CD4-positive, alpha-beta T cell treated with Interleukin-10 for 1 hour (primary cell): Measurements from ENCODE around the gene FARS2.
"Not testable (repeated sequence)": the region's sequence is repeated elsewhere in the genome, so short reads cannot be mapped to it uniquely, and the experiment has no call there.

Experiments
- DNase-seq: peaks from one replicate; pipeline ENCODE4 v3.0.0-alpha.2; 2020

Gene FARS2

DNA sequence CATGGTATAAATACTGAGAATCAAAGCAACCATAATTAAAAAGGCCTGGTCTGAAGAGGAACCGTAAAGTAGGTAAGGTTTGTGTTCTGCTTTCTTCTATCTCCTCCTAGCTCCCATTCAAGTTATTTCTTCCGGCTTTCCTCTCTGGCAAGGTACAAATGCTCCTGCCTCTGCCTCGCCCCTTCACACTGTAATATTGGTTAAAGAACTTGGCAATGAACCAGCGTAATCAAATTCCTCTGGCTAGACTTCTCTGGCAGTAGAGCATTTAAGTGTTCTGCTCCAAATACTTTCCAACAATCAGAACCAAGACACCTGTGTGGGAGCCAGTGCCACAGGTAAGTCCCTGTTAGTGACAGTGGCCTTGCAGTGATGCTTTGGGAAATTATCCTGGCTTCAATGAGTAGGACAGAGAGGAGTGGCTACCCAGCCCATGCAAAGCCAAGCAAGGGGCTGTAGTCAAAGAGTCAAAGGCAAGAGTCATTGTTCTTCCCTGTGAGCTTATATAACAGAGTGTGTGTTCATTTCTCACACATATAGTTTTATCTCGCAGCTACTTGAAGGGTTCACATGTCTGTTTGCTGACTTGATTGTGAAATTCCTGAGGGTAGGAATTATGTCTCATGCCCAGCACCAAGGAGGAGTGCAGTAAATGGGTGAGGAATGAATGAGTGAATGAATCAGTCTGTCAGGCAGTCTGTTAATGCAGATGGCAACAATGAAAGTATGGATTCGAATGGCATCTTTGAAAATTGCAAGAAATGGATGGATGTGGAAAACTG is 416.1 kb downstream of the FARS2 start:
- DNase-seq, result no peak

DNA sequence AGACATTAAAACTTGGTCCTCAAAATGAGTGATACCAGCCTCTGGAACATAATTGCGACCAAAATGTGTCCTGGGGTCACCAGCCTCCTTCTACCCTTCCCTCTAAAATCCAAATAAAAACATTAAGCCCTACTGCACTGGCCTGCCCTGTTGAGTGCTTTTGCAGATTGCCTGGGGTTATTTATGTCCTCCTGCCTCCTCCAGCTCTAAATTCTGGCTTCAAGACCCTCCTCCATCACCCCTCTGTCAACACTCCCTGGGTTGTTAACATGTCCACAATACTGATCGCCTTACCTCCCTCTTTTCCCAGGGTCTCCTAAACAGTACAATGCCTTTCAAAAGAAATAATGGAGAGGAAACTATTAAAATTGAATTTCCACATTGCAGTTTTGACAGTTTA is 418.0 kb downstream of the FARS2 start:
- DNase-seq, result no peak

DNA sequence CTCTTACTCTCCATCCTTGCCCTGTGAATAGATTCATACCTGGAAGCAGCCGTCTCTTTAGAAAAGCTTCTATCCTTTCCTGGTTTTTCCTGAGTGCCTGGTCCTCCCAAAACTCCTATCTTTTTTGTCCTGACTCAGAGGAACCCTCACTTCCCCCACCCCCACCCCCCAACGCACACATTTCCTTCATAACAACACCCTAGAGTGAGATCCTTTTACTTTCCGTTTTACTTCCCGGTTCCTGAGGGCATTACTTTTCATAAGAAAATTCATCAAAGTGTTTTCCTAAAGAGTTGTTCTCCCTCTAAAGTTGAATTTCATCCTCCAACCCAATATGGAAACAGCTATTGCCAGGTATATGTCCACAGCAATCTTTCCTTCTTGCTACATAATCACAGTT is 418.4 kb downstream of the FARS2 start:
- DNase-seq, result no peak

DNA sequence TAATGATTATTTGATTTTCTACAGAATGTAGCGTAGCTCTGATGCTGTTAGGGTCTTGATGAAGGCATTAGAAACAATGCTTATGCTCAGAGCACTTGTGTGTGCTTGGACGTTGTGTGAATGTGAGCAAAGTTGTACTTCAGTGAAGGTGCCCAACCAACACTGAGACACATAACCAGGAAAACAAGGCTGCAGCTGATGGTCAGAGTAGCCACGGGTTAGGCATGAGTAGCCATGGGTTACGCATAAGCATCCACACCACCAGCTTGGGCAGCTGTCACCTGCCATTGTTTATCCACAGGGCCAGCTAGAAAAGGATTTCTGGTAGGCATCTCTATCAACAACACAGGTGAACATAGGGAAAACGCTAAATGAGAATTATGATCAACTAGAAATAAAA is 418.8 kb downstream of the FARS2 start:
- no peak for DNase-seq

DNA sequence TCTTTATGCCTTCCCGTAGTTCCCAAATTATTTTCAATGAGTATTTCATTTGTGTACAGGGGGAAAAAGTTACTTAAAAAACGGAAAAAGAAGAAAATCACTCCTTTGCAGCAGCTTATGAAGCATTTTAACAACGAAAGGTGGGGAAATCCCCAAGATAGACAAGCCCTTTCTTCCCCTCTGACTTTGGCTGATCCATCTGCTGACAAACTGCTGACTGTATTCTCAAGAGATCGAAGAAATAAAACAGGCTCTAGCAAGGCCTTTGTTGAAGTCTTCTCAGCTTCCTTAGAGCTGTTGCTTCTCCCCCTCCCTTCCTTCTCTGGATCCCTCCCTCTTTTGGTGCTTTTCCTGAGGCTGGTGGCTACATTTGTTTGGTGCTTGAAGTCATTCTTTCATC is 420.2 kb downstream of the FARS2 start:
- DNase-seq, result no peak

DNA sequence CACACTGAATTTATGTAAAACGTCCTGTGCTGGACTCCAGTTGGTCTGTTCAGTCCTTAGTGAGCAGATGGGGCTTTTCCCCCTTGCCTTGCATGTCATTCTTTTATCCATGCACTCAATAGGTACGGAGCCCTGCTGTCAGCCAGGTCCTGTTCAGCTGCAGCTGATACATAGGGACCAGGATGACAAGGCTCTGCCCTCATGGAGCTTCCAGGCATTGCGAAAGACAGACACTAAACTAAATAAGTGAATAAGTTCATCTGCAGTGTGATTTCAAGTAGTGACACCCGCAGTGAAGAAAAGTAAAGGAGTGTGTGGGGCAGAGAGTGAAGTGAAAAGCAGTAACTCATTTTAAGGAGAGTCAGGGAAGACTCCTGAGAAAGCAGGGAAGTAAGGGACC is 421.2 kb downstream of the FARS2 start:
- no peak for DNase-seq

DNA sequence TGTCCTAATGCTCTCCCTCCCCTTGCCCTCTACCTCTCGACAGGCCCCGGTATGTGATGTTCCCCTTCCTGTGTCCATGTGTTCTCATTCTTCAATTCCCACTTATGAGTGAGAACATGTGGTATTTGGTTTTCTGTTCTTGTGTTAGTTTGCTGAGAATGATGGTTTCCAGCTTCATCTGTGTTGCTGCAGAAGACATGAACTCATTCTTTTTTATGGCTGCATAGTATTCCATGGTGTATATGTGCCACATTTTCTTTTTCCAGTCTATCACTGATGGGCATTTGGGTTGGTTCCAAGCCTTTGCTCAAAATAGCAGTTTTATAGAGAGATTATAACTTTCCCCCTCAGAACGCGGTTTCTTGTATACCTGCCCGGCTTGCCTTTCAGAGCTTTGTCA is 422.4 kb downstream of the FARS2 start:
- not testable (repeated sequence) for DNase-seq

DNA sequence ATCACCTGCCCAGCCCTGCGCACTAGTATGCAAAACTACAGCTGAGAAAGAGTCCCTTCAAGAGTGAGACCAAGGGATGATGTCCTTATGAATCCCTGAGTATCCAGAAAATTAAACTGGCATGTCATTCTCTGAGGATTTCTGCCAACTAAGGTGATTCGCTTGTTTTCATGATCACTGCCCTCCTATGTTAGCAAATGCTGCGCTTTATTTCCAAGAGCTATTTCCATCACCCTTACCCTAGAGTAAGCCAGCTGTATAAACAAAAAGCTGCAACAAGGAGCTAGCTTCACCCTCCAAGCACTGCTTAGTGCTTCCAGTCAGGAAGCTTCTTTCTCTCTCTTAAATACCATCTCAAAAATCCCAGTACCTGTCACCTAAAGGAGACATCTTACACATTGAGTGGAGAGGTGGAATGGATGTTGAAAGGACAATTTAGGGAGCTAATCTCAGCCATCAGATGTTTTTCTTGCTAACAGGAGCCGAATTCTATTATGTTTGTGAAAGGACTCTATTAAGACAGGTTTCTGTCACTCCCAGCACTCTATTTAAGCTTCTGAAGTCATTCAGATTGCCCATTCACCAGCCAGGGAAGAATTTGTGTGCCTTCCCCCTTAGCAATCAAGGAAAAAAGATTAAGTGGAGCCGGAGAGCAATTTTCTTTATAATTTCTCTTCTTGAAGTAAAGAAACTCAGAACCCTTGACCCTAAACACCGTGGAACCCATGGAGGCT is 423.2 kb downstream of the FARS2 start:
- DNase-seq, result no peak

DNA sequence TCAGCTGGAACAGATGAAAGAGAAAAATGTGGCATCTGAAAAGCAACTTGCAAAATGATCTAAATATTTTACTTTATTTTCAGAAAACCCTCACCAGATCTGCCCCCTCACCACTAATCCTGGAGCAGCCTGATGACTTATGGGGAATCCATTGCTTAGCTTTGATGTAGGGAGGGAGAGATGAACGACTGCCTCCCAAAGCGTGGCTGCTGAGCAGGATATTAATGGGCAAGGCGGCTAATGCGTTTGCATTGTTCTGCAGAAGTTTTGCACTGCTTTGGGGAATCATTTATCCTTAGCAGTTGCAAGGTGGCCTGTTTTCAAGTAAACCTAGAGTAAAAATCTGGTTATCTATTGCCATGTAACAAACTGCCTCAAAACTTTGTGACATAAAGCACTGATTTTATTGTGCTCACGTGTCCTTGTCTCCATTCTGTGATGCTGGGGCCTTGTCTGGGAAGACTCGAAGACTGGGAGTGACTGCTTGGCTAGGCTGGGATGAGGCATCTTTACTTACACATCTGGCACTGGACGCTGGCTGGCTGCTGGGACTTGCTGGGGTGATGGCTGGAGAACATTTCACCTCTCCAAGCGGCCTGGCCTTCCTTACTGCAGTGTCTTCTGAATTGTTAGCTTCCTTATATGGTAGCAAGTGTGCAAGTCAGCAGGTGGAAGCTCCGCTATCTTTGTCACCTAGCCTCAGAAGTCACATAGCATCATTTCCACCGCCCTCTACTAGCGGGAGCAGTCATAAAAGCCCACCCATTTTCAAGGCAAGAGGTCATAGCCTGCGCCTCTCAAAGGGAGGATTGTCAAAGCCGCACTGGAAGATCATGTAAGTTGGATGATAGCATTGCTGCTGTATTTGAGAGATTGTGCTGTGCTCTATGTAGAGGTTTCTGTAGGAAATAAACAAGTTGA is 432.2 kb downstream of the FARS2 start:
- no peak for DNase-seq

DNA sequence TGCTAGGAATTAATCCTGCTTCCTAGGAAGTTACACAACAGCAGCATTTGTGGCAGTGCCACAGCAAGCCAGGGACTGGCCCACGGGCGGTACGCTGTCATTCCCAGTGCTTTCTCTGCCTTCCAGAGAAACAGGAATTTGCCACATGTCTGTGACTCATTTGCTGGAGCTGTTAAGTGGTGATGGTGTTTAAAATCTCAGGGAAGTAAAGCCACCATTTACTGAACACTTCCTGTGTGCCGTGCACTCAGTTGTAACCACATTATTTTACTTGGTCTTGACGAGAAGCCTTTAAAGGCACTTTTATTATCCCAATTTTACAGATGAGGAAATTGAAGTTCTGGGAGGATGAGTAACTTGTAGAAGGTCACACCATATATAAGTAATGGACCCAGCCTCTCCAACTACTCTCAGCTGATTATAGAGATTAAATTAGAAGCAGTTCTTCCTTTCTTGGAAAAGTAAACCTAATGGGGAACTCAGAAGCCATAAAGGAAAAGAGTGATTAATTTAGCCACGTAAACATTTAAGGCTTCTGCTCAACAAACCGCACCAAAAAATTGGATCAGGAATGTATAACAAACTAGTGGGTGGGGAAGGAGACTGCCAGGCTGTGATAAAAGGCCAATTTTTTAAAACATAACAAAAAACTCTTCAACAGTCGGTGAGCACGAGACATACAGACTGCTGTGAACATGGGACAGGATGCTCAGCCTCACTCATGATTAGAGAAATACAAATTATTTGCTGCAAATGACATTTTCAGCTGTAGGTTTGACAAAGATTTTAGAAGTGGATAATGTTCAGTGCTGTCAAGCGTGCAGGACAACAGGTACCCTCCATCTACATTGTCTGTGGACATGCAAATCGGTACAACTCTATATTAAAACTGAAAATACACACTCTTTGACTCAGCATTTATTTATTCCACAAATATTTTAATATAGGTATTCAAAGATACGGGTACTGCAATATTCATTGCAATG is 434.2 kb downstream of the FARS2 start:
- DNase-seq, result no peak

DNA sequence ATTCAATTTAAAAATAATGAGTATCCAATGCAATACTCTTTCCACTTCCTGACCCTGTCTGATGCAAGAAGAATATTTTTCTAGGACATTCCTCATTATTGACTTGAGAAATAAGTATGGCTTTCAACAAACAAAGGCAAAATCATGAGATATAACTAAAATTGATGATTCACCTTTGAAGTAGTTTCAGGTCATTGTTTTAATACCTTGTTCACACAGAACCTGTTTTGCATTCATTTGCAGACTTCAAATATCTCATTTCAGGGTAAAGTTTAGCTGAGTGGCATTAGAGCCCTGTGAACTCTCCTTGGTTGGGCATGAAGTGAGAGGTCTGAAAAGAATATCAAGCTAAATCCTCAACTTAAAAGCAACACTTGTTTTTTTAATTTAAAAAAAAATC is 436.2 kb downstream of the FARS2 start:
- DNase-seq, result no peak

DNA sequence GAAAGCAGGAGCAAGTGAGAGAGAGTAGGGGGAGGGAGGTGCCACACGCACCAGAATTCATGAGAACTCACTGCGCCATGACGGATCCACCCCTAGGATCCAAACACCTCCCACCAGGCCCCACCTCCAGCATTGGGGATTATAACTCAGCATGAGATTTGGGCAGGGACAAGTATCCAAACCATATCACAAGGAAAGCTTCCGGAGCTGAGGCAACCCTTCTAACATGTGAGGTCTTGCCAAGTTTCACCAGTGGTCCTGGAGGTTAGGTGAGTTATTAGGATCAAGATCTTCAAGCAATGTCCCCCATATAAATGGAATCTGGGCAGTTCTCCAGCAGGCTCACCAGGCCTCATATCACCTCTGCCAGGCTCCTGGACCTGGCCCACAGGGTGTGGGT is 437.0 kb downstream of the FARS2 start:
- no peak for DNase-seq

DNA sequence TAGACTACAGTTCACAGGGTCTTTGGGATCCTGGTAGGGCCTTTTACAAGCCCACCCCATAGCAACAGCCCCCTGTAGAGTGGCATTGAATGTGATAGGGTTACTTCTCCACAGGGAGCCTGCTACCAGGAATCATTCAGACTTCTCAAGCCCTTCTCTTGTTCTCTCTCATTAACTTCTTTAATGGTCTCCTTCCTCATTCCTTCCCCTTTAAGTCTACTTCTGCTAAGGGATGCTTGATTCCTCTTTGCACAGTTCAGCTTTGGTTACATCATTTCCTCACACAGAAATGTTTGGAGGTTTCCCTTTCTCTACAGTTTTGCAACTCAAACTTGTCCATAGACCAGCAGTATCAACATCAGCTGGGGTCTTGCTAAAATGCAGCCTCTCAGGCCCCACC is 437.8 kb downstream of the FARS2 start:
- not testable (repeated sequence) for DNase-seq

DNA sequence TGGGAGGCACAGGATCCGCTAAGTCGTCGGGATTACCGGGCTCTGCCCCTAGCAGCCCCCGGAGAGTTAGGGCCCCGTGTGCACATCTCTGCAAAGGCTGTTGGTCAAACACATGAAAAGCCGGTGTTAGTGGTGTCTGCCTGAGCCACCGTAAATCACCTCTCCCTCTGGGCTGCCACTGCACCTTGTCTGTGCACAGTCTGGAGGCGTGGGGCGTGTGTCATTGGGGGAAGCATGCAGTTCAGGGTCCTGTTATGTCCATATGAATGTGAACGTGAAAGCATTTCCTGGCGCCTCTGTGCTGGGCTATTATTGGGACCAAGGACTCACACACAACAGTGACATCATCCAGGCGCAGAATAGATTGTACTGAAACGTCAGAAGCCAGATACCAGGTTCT is 439.9 kb downstream of the FARS2 start:
- DNase-seq, result no peak

DNA sequence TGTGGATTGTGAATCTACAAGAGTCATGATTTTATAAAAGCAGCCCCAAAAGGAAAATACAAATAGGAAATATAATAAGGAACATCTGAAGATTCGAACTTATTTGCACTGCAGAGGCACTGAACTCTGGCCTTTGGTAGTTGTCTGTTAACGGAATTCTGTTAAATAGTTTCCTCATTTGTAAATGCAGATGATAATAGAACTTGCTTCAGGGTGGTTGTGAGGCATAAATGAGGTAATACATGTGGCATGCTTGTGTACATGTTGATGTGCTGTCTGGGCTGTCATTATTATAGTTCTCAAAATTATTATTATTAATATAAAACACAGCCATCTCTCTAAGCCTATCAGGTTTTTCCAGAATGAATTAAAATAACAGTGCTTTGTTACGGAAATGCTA is 443.4 kb downstream of the FARS2 start:
- no peak for DNase-seq

DNA sequence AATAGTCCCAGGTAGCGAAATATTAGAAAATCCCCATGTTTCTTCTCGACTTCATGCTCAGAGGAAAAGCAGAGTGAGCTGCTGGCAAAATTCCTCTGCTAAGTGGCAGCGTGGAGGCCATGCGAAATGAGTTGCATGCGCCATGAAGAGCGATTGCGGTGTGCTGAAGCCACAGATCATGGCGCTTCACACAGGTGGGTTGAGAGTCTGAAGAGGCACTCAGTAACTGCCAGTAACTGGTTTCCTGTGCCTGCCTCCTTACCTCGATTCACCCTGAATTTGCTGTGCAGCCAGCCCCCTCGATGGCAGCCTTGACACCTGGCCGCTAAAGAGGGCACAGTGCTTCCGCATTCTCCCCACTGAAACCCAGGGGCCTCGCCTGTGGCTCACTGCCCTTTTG is 443.9 kb downstream of the FARS2 start:
- DNase-seq, result no peak

DNA sequence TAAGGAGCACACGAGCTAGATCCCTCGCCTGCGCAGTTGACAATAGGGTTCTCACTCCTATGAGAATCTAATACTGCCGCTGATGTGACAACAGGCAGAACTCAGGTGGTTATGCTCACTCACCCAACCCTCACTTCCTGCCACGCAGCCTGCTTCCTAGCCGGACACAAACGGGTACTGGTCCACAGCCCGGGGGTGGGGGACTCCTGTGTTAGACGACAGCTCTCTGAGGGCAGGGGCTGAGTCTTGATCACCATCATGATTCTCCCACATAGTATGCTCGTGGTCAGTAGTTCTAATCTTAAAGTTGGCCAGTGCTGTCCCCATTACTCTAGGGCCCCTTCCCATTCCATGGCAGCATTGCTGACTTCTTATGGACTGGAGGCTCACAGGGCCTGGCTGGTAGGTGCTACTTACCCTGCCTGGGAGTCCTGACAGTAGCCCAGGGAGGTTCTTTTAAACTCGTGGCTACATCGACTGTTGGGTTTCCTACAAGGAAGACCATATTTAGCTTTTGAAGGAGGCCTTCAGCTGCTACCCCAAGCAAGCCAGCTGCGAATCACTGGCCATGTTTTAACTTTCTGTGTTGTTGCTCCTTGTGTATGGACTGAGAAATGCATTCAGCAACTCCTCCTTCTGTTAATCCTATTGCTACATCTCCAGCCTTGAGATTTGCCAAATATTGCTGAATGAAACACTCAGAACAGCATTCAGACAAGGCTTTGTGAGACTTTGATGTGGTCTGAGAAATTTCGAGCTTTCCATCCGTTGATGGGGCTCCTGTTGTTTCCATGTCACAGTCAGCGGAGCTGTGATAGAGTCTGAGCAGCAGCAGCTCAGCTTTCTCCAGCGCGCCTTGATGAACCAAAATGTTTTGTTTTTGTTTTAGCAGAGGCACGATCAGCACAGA is 445.1 kb downstream of the FARS2 start:
- DNase-seq, result no peak

DNA sequence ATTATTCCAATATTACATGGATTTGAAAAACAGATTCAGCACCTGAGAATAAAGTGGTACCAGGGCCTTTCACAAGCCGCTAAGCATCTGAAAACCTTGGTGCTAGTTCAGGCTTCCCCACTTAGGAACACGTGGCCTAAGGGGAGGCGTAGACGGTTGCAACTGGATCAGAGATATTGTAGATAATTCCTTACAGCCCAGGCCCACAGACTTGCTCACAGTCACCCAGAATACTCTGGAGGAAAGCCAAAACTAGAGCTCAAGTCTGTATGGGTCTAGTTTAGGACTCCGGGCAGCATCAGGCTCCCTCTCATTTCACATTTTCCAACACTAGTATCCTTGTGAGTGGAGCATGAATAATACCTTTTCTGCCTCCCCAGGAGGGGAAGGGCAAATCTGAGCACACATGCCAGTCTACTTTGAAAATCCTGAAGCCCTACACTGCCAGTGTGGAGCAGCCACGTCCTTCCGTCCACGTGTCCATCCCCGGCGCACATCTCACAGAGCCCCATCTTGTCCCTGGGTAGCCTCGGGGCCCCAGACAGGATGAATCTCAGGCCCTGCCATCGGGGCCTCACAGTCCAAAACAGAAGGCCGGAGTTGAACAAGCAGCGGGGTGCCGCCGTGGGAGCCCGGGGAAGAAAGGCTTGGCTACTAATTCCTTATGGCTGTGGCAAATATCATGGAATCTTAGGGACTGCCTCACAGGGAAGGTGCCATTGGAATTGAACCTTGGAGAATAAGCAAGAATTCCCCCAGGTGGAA is 446.1 kb downstream of the FARS2 start:
- DNase-seq, result no peak

DNA sequence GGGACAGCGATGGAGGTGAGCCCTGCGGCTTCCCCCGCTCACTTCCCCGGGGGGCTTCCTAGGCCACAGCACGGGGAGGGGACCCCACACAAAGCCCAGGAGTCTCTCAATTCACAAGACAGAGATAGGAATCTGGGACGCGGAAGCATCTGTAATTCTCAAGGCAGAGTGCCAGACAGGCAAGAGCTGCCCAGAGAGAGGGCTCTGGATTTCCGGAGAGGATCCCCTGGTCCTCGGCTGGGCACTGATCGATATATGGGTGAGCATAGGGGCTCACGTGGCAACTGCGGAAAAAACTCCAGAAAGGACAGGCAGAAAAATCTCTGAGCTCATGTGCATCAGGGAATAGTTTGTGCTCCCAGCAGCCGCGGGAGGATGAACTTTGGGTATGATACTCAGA is 449.2 kb downstream of the FARS2 start:
- no peak for DNase-seq

DNA sequence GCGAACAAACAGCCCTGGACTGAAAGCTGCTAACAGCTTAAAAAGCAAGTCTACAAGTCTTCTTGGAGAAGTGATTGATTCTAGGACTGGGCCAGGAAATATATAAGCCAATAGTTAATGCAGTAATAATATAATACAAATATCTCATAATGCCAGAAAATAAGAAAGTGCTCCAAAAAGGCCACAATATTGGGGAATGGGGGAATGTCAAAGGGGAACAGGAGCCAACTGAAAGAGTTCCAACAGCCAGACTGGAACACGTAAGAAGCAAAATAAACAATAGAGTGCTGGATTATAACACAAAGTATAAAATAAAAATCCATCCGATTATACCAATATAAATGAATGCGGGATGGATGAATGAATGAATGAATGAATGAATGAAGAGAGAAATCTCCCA is 449.6 kb downstream of the FARS2 start:
- DNase-seq, result no peak
